B cell (primary cell): ENCODE results near the gene DDX25. TPM values are rescaled to one million over a fixed set of nuclear protein-coding genes. Genes with fewer than 3 reads are reported as not detected.

Experiments
- ATAC-seq: fragments of 200-7000 bp; cut with Tn5 transposase; one replicate; pipeline ENCODE4 v1.10.0; 2021; ENCODE audit warnings: low read depth, mild to moderate bottlenecking, moderate number of reproducible peaks, moderate library complexity
- CTCF ChIA-PET: fragments of 350-600 bp; sonication (Branson Sonifier 250); formaldehyde crosslinking; loops from one replicate; lab custom pipeline; 2021; ENCODE audit warnings: antibody characterized with exemption, inconsistent platforms; lab: Charles Lee
- POLR2A ChIA-PET: fragments of 350-600 bp; sonication (Branson Sonifier 250); formaldehyde crosslinking; loops from one replicate; lab custom pipeline; 2021; ENCODE audit warnings: antibody characterized with exemption; lab: Charles Lee
- DNase-seq: peaks from one replicate; pipeline ENCODE4 v3.0.0; 2013
- H2AFZ ChIP-seq: 2 replicates; pipeline ENCODE4 v1.6.1; 2012; ENCODE audit warnings: mild to moderate bottlenecking, low read depth, low read length; ENCODE audit not compliant: insufficient read depth, poor library complexity, severe bottlenecking
- H3K27ac ChIP-seq, 2 donors: 1 replicate in 1 of 2; 2 replicates in 1 of 2; pipeline ENCODE4 v1.5.1; 2012 to 2013; ENCODE audit warnings: low read length in 2 of 2, mild to moderate bottlenecking in 2 of 2, moderate library complexity in 1 of 2
- H3K27me3 ChIP-seq, 4 experiments: fragments of 200-600 bp in 1 of 4; sonication (generic) in 1 of 4; replicated peaks in 1 of 4; 1 replicate in 2 of 4; 2 replicates in 2 of 4; pipeline versions ENCODE4 v1.6.1 to v1.7.0; 2013 to 2016; ENCODE audit warnings: low read length in 3 of 4, mild to moderate bottlenecking in 2 of 4, mixed read lengths in 1 of 4, moderate library complexity in 1 of 4; ENCODE audit not compliant: insufficient read depth in 4 of 4, control insufficient read depth in 3 of 4; ENCODE audit errors: control extremely low read depth in 1 of 4
- H3K36me3 ChIP-seq, 2 experiments: replicated peaks in 1 of 2; 1 replicate in 1 of 2; 2 replicates in 1 of 2; pipeline versions ENCODE4 v1.6.1 to v1.7.1; 2013; ENCODE audit warnings: low read length in 1 of 2; ENCODE audit not compliant: insufficient read depth in 2 of 2, control insufficient read depth in 1 of 2; ENCODE audit errors: control extremely low read depth in 1 of 2, extremely low read depth in 1 of 2
- H3K4me1 ChIP-seq, 2 donors: fragments of 200-600 bp in 1 of 2; sonication (generic) in 1 of 2; 1 replicate in 1 of 2; 2 replicates in 1 of 2; pipeline versions ENCODE4 v1.5.1 to v1.6.1; 2013 to 2017; ENCODE audit warnings: low read length in 2 of 2; ENCODE audit not compliant: control insufficient read depth in 2 of 2, insufficient read depth in 2 of 2
- H3K4me2 ChIP-seq: replicated peaks from 2 replicates; pipeline ENCODE3; 2012; ENCODE audit warnings: mild to moderate bottlenecking, low read depth, low read length; ENCODE audit not compliant: poor library complexity, severe bottlenecking
- H3K4me3 ChIP-seq, 5 experiments: fragments of 200-600 bp in 1 of 5; sonication (generic) in 1 of 5; 1 replicate in 3 of 5; 2 replicates in 2 of 5; pipeline versions ENCODE4 v1.5.1 to v1.7.0; 2011 to 2016; ENCODE audit warnings: low read length in 4 of 5, mild to moderate bottlenecking in 4 of 5, low read depth in 2 of 5, control low read depth in 1 of 5, moderate library complexity in 1 of 5; ENCODE audit not compliant: insufficient read depth in 1 of 5; ENCODE audit errors: control extremely low read depth in 1 of 5, extremely low read depth in 1 of 5
- H3K79me2 ChIP-seq: fragments of 200-600 bp; sonication (generic); one replicate; pipeline ENCODE4 v1.6.0; 2016; ENCODE audit warnings: low read length; ENCODE audit not compliant: control insufficient read depth, insufficient read depth
- H3K9ac ChIP-seq: fragments of 200-600 bp; sonication (generic); 2 replicates; pipeline ENCODE4 v1.6.1; 2017; ENCODE audit warnings: mild to moderate bottlenecking, low read length, moderate library complexity
- H3K9me3 ChIP-seq, 3 donors: one replicate each; pipeline versions ENCODE4 v1.6.1 to v1.7.1; 2013; ENCODE audit warnings: low read length in 2 of 3; ENCODE audit not compliant: control insufficient read depth in 2 of 3, insufficient read depth in 1 of 3; ENCODE audit errors: control extremely low read depth in 1 of 3
- H4K20me1 ChIP-seq: 2 replicates; pipeline ENCODE4 v1.6.0; 2012; ENCODE audit warnings: mild to moderate bottlenecking, low read length; ENCODE audit not compliant: insufficient read depth, control insufficient read depth, poor library complexity, severe bottlenecking
- H3K27ac Mint-ChIP-seq: one replicate; pipeline ENCODE4 v1.8.0; 2021; ENCODE audit warnings: mixed read lengths
- H3K27me3 Mint-ChIP-seq: one replicate; pipeline ENCODE4 v1.8.0; 2021; ENCODE audit warnings: mixed read lengths
- H3K4me1 Mint-ChIP-seq: one replicate; pipeline ENCODE4 v1.8.0; 2021; ENCODE audit warnings: mixed read lengths
- H3K4me3 Mint-ChIP-seq: one replicate; pipeline ENCODE4 v1.8.0; 2021; ENCODE audit warnings: mixed read lengths
- H3K9me3 Mint-ChIP-seq: one replicate; pipeline ENCODE4 v1.8.0; 2022; ENCODE audit warnings: mixed read lengths; ENCODE audit not compliant: insufficient read depth
- EZH2 ChIP-seq: IDR thresholded peaks from 2 replicates; pipeline ENCODE4 v1.6.1; 2012; ENCODE audit warnings: borderline replicate concordance, low read depth, mild to moderate bottlenecking, moderate library complexity, low read length; ENCODE audit not compliant: insufficient read depth, poor library complexity, severe bottlenecking
- WGBS: methylation state at CpG from one replicate; pipeline ENCODE4 v1.1.5; 2013; ENCODE audit warnings: missing lambda C conversion rate; ENCODE audit not compliant: insufficient coverage; 5-methylcytosine and 5-hydroxymethylcytosine counted together
- intact Hi-C: fragments of 100-400 bp; cut with micrococcal nuclease; formaldehyde crosslinking; loops from one replicate; pipeline ENCODE4 v1.10.0; 2022
- polyA plus RNA-seq: library from polyadenylated mRNA; depleted of rRNA; stranded (reverse); fragments of >200 nt; gene quantifications from 2 replicates; pipeline ENCODE4 v1.2.3, GENCODE V29; 2012
- total RNA-seq, 2 donors: library from RNA; stranded (reverse); fragments of 120-200 nt in 1 of 2; gene quantifications; 1 replicate in 1 of 2; 2 replicates in 1 of 2; pipeline versions ENCODE4 v1.2.3 to v1.2.4, GENCODE V29; 2013 to 2022
- TF ChIP-seq, protein P1 (sequence below): fragments of 200-600 bp; IDR thresholded peaks from one replicate; pipeline ENCODE4 v1.8.0; 2022; ENCODE audit warnings: antibody characterized with exemption, mild to moderate bottlenecking

The DDX25 gene
- total and polyA plus RNA-seq, 2 donors (not counting 1 experiment from before 2014, with no cell fraction given) = not detected

DNA sequence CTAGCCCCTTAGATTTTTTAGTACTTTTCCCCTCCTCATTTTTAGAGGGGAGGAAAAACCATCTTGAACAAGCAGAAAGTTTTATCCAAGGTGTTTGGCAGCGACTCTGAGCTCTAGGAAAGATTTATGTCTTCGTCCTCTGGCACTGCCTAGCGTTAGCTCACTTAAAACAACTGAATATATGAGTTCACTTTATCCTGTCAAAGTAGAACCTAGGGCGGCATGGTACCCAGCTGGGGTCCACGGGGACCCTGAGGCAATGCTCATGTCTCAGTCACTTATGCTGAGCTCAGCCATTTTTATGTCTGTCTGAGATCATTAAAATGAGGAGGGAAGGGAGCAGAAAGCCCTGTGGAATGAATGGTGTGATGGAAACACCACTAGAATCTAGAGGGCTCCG, 27.4 kb downstream of the DDX25 start:
- no peak overlapping the region for H3K4me3 Mint-ChIP-seq

DNA sequence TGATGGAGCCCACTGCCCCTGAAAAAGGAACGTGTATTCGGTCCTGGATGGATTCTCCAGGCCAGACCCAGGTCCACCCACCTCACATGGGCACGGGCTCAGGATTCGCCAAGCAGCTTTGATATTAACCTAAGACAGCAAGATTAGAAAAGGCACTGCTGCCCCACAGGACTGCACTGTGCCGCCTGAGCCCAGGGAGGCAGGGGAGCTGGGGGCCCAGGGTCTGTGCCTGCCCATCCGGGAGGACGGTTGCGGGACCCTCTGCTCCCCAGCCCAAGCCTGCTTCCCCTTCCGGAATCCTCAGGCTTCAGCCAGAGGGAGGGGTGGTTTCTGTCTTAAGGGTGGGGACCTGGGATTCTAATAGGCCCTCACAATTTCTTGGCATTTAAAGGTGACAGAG, 28.0 kb downstream of the DDX25 start:
- TF ChIP-seq EZH2 = no peak
- TF ChIP-seq, protein P1, sequence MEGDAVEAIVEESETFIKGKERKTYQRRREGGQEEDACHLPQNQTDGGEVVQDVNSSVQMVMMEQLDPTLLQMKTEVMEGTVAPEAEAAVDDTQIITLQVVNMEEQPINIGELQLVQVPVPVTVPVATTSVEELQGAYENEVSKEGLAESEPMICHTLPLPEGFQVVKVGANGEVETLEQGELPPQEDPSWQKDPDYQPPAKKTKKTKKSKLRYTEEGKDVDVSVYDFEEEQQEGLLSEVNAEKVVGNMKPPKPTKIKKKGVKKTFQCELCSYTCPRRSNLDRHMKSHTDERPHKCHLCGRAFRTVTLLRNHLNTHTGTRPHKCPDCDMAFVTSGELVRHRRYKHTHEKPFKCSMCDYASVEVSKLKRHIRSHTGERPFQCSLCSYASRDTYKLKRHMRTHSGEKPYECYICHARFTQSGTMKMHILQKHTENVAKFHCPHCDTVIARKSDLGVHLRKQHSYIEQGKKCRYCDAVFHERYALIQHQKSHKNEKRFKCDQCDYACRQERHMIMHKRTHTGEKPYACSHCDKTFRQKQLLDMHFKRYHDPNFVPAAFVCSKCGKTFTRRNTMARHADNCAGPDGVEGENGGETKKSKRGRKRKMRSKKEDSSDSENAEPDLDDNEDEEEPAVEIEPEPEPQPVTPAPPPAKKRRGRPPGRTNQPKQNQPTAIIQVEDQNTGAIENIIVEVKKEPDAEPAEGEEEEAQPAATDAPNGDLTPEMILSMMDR = no peak
- no peak overlapping the region for H3K4me2 ChIP-seq
- no peak overlapping the region for H2AFZ ChIP-seq
- no peak overlapping the region for H3K4me3 ChIP-seq
- H3K9me3 ChIP-seq = no peaks in the 10 kb centered on the region
- no peak overlapping the region for H3K27ac Mint-ChIP-seq
- ChIA-PET CTCF (no interaction called here), POLR2A (no interaction called here)
- no peaks in the 10 kb centered on the region for H3K4me1 Mint-ChIP-seq
- no peak overlapping the region for H3K4me3 Mint-ChIP-seq
- intact Hi-C loops = no loop called here
- peaks cover 0 to 3% (median 0%) of the 10 kb centered on the region in 4 experiments for H3K27me3 ChIP-seq
- no peaks in the 10 kb centered on the region for H3K36me3 ChIP-seq
- H3K9ac ChIP-seq = no peak overlapping the region
- no peak overlapping the region for H3K27ac ChIP-seq
- H3K9me3 Mint-ChIP-seq = no peaks in the 10 kb centered on the region
- H3K27me3 Mint-ChIP-seq = peaks cover 19% of the 10 kb centered on the region
- no peak for ATAC-seq
- no peaks in the 10 kb centered on the region for H3K79me2 ChIP-seq
- no peak for DNase-seq
- whole genome bisulfite sequencing = 93% methylated on average over 7 of the region's 9 CpGs
- H3K4me1 ChIP-seq = no peaks in the 10 kb centered on the region
- no peaks in the 10 kb centered on the region for H4K20me1 ChIP-seq

More for the DNA sequence above, 27.4 kb downstream of the DDX25 start:
- Mint-ChIP-seq H3K4me1 (no peaks in the 10 kb centered on the region), H3K9me3 (no peaks in the 10 kb centered on the region), H3K27me3 (peaks cover 25% of the 10 kb centered on the region), H3K27ac (no peak overlapping the region)
- Histone ChIP-seq H3K79me2 (no peaks in the 10 kb centered on the region), H3K9ac (no peak overlapping the region), H3K4me1 (no peaks in the 10 kb centered on the region), H3K9me3 (no peaks in the 10 kb centered on the region), H3K27ac (no peak overlapping the region), H4K20me1 (no peaks in the 10 kb centered on the region), H3K36me3 (no peaks in the 10 kb centered on the region), H3K27me3 (peaks cover 0 to 3% (median 0%) of the 10 kb centered on the region in 4 experiments), H2AFZ (no peak overlapping the region), H3K4me2 (no peak overlapping the region), H3K4me3 (no peak overlapping the region)
- intact Hi-C loops = no loop called here
- no peak for ATAC-seq
- ChIA-PET POLR2A (no interaction called here), CTCF (no interaction called here)
- 70% methylated on average over 3 of the region's 6 CpGs for WGBS
- no peak for DNase-seq
- no peak for TF ChIP-seq EZH2
- TF ChIP-seq, protein P1 = no peak
